Measurements from ENCODE around the gene BRD9.

The BRD9 gene

DNA sequence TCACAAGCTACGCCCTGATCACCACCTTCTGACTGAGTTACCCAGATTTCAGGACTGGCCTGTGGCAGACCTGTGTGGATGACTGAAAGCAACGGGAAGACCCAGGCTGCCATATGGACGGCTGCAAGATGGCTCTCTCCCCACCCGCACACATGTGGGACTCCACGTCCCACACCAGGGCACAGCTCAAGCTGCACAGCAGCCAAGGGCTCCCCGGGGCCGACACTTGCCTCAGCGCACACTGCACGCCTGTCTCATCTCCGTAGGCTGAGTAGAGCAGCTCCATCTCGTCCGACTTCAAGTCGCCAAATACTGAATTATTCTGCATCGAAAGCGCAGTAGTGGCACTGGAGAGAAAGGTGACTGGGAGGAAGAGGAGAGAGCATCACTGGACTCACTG, 14.5 kb downstream of the BRD9 start:
- DNase-seq (ENCODE audit: low read depth), result no peak

DNA sequence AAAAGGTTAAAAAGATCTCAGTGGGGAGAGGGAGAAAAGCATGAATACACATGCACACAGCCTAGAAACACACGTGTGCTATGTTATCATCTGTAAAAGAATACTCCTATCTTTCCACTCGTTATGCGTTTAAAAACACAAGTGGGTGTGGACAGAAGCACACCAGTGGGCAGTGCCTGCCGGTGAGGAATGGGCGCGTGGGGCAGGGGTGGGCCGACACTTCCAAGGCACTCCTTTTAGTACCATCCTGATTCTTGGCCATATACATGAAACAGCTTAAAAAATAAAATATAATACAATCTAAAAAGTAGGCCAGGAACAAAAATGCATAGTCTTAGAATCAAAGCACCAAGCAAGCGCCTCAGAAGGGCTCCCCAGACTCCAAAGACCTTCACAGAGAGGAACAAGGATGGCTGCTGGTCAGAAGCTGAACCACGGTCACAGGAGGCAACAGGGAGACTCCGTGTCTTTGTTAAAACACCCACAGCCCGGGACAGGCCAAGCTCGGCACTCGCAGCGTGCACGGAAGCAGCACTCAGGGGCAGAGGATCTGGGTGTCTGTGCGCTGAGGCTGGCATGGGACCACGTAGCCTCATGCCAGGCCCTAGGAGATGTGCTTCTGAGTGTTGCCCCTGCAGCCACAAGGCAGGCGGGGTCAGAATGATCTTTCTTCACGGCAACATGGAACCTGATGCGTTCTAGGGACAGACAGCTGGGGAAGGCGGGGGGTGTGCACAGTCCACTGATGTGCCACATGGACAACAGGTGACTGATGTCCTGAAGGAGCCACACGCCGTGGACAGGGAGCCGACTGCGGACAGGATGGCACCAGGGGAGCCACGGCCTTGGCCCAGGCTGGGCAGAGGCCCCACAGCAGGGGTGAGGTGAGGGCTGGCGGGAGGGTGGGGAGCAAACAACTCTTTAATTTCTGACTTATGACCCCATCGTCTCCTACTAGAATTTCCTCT, 15.9 kb downstream of the BRD9 start:
- DNase-seq (ENCODE audit: low read depth), result no peak

DNA sequence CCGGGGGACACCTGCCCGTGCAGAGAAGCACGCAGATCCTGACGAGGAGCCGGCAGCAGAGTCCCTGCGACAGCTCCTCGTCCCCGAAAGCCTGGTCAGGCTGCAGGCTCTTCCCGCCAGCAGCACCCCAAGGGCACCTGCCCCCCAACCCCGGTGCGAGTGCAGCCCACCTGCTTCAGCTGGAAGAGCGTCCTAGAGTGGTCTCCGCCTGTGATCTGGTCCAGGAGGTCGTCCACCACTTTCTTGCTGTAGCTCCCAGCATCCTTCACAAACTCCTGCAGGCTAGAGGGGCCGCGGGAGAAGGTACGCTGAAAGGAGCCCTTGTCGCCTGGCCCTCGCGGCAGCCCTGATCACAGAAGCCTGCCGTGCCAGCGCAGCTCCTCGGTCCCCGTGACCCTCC, 16.7 kb downstream of the BRD9 start:
- DNase-seq (ENCODE audit: low read depth), result no peak

DNA sequence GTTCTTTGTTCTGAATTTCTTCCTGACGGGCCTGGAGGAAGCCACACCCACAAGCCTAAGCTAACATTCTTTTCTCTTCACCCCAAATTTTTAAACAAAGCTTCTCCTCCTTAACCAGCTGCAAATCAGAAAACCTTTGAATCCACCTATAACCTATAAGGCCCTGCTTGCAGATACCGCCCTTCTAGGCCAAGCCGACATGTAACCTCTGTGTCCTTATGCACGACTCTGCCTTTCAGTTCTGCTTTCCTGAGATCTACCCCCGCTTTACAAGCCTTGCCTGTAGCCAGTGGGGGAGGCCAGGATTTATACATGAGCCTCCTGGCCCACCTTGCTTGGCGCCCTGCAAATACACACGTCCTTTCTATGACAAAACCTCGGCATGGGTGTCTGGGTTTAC, 19.3 kb downstream of the BRD9 start:
- DNase-seq (ENCODE audit: low read depth), result no peak

DNA sequence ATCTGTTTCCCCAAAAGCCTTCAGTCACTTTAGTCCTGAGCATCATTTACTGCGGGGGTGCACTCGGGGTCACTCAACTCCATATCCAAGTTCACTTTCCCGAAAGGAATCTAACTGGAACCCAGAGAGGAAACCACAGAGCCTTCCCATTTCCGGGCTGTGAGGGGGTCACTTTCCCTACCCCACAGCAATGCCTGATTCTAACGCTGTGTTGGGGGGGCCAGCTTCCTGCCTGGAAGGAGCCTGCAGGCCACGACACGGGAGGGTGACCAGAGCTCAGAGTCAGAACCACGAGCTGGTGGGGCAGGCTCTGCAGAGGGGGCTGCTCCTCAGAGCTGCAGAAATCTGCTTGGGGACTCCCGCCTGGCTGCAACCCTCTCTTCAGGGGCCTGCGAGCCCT, 20.3 kb downstream of the BRD9 start:
- no peak for DNase-seq (ENCODE audit: low read depth)

DNA sequence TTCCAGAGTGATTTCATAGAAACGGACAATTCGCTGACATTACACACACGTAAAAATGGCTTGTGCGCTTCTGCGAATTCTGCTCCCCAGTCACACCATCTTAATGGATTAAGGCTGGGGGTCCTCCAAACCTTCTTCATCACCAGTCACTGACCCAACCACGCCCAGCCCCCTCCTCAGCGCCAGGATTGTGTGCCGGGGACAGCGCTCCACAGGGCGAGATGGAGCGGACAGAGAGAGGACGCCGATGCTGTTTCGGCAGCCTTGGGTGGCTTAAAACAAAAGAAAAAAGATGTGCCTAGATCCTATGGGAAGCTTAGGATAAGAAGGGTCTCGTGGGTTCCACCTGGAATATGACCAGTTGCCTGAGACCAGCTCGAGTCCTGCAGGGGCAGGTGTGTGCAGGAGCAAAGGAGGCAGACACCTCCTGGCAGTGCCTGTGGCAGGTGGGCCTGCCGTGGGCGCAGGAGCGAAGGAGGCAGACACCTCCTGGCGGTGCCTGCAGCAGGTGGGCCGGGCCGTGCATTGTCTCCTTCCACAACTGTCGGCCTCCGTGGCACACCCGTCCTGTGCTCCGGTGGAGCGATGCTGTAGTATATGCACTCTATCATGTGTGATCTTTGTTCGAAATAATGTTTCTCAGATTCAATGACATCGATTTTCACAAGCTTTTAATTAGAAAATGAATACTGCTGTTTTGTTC, 20.9 kb downstream of the BRD9 start:
- no peak for DNase-seq (ENCODE audit: low read depth)

DNA sequence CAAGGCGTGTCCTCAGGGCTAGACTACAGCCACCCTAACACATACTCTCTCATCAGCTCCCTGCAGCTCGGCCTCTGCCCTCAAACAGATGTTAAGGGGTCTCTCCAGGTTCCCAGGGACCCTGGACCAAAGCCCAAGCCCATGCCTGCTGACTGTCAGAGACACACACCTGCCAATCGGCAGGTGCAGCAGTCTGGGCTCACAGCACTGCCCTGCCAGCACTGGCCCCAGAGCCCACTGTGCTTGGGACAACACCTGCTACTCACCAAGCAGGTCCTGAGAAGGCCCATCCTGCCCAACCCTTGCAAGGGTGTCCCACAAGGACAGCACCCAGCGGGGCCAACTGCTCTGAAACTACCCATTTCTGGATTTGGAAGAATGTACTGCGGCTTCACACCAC, 21.6 kb downstream of the BRD9 start:
- no peak for DNase-seq (ENCODE audit: low read depth)

DNA sequence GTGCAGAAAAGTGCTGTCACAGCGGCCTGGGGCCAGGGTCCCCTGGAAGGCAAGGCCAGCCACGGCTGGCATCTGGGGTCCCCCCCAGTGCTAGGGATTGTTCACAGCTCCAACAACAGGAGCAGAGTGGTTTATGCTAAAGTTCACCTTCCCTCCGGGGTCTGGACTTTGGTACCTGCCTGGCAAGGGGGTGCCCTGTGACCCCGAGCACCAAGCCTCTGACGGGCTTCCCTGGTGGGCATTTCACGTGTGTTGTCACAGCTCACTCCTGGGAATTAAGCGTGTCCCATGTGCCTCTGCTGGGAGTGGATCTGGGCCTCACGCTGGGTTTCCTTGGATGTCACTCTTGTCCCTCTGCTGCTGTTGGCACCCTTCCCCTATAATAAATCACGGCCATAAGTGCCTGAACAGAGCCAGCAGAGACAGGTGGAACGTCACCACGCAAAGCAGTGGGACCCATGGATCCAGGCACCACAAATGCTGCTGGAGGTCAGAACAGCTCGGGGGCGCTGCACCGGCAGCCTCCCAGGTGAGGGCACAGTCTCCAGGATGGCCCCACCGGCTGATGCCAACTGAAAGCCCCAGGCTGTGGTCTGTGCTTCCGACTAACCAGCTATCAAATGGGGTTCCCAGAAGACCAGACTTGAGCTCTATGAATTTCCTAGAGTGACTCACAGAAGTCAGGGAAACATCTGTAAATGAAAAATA, 24.0 kb downstream of the BRD9 start:
- DNase-seq (ENCODE audit: low read depth), result no peak

DNA sequence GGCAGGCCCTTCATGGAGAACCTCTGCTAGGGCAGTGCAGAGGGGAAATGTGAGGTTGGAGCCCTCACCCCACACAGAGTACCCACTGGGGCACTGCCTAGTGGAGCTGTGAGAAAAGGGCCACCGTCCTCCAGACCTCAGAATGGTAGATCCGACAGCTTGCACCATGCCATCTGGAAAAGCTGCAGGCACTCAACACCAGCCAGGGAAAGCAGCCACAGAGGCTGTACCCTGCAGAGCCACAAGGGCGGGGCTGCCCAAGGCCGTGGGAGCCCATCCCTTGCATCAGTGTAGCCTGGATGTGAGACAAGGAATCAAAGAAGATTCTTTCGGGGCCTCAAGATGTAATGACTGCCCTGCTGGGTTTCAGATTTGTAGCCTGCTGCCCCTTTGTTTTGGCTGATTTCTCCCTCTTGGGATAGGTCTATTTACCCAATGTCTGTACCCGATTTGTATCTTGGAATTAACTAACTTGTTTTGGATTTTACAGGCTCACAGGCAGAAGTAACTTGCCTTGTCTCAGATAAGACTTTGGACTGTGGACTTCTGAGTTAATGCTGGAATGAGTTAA, 25.2 kb downstream of the BRD9 start:
- DNase-seq (ENCODE audit: low read depth), result no peak

DNA sequence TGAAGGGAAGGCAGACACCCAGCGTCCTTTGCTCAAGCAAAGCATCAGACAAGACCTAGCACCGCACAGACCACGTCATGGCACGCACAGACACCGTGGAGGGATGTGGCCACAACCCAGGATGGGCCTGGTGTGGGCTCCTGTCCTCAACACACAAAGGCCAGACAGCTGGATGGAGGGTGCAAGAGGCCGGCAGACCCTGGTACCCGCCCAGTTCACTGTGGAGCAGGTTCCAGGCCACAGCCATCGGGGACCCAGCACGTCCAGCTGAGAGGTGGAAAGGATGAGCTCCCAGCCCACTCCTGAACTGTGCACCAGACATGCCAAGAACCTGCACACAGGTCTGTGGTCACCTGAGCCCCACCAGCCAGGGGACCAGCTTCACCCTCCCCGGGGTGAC, 26.8 kb downstream of the BRD9 start:
- no peak for DNase-seq (ENCODE audit: low read depth)

DNA sequence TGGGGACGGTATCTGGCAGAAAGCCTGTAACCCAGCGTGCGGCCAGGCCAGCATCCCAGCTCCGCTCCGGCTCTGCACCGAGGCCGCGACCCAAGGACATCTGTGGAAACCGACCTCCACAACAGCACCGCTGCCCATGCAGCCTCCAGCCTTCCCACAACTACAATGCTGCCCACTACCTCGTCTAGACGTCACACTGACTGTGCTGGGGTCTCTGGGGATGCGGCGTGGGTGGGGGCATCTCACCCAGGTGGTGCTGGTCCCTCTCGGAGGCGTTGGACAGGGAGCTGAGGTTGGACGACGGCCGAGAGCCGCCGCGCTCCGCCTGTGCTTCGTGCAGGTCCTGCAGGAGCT, 27.5 kb downstream of the BRD9 start:
- DNase-seq (ENCODE audit: low read depth), result no peak

DNA sequence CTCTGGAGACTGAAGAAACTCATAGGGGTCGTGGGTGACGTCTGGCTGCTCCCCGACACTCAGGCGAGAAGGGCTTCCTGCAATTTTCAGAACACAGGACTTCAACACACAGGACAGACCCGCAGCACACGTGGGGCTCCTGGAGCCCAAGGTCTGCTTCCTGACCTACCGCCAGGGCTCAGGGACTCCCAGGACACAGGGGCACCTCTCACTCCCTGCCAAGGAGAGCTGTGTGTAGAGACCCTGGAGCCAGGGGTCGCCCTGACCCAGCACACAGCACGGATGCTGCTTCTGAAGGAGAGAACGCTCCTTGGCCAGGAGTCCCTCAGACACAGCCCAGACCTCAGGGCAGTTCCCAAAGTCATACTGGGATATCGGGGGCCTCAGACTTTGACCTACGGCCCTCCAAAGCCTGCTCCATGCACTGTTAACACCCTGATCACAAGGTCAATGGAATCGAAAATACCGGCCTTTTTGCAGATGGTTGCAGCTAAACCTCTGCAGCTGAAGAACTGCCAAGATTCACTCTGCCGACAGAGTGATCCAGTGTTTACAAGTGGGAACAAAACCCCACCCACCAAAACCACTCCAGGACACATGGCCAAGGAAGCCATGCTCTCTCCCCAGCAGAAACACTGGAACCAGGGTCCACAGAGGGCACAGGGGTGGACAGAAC, 28.0 kb downstream of the BRD9 start:
- DNase-seq (ENCODE audit: low read depth), result no peak

DNA sequence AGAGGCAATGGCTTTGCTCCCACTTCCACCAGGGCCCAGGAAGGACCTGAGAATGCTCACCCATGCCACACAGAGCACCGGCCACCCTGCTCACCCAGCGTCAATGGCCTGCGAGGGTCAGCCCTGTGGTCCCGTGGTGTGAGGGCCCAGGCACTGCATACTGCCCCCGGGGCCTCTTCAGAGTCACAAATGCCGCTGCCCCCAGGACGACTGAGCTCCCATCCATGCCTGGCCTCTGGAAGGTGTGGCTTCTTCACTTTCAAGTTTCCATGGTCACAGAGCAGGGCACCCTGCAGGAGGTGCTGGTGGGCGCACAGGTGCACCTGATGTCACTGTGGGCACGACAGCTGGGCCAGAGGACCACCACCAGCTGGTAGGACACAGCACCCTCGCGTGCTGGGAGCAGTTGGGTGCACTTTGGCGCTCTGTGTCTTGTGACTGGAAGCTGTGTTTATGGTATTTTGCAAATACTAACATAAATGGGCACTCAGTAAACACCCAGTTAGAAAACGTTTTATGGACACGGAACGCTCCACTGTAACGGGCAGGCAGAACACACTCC, 29.3 kb downstream of the BRD9 start:
- DNase-seq (ENCODE audit: low read depth), result no peak

DNA sequence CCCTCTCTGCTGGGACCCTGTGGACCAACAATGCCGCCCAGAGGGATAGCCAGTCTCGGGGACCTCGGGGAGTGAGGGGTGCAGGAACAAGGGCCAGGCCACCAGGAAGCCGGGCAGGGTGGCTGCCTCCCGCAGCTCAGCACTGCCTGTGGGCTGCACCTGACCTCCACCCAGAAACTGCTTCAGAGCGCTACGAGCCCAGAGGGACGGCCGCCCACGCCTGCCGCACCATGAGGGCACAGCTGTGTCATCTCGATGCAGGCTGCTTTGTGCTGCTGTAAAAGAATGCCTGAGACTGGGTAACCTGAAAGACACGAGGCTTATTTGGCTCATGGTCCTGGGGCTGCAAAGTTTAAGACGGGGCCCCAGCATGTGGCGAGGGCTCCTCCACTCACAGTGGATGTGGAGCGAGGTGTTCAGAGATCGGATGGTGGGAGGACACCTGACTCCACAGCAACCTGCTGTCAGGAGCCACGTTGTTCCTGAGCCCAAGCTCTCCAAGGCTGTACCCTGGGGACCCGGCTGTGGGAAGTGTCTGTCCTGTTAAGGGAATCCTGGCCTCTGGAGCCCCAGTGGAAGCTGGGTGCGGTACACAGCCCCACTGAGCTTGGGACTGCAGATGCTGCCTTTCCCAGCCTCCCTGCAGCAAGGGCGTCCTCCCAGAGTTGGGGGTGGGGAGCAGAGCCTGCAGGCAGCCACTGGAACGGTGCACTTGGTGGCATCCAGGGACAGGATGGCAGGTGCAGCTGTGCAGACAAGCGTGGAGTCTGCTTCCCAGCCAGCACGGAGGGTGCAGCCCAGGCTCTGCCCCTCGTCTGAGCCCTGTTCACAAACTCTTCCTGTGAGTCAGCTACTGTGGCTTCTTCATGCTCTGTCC, 30.0 kb downstream of the BRD9 start:
- DNase-seq (ENCODE audit: low read depth), result no peak

DNA sequence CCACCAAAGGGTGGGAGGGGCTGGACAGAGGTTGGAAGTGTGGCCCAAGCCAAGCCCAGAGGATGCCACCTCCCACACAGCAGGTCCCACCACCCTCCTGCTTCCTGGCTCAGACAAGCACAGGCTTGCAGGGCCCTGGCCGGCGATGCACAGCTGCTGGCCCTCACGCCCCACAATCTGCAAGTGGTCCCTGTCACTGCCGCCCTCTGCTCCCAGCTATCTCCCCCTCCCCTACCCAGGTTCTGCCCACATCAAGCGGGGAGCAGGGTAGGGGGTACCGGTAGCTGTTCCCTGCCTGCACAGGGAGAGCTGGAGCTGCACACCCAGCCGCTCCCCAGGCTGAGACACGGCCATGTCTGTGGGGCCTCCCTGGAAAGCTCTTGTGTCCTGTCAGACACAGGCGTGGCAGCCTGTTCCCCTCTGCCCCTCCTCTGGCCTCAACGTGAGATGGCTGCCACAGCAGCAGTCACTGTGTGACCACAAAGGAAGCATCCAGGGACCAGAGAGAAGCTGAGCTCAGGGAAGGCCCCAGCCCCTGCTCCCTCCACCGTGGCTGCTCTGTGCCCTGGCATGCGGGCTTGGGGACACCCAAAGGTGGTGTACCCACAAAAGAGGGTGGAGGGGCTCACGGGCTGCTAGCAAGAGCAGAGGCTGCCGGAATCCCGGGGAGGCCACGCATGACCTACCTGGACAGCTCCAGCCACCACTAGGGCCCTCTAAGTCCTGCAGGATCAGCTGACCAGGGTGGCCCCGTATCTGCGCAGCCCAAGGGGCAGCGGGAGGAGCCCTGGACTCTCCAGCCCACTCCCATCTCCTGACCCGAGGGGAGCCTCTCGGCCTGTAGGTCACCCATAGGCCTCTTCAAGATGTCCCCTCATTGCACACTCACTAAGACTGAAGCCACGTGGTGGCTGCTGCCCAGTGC, 30.9 kb downstream of the BRD9 start:
- DNase-seq (ENCODE audit: low read depth), result no peak

DNA sequence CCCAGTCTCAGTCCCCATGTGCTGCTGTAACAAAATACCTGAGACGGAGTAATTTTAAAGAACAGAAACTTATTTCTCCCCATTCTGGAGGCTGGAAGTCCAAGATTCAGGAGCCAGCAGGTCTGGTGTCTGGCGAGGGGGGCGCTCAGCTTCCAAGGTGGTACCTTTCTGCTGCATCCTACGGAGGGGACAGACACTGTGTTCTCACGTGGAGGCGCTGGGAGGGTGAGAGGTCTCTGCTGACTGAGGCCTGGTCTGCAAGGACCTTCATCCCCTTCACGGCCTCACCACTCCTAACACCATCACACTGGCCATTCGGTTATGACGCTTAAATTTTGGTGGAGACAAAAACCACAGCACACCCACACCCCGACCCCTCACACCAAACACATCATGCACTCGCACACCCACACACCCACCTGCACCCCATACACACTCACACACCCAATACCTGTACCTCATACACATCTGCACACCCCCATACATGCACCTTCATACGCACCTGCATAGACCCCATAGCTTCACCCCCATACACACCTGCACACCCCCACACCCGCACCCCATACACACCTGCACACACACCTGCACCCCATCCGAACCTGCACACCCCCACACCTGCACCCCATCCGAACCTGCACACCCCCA, 32.0 kb downstream of the BRD9 start:
- DNase-seq (ENCODE audit: low read depth), result no peak

DNA sequence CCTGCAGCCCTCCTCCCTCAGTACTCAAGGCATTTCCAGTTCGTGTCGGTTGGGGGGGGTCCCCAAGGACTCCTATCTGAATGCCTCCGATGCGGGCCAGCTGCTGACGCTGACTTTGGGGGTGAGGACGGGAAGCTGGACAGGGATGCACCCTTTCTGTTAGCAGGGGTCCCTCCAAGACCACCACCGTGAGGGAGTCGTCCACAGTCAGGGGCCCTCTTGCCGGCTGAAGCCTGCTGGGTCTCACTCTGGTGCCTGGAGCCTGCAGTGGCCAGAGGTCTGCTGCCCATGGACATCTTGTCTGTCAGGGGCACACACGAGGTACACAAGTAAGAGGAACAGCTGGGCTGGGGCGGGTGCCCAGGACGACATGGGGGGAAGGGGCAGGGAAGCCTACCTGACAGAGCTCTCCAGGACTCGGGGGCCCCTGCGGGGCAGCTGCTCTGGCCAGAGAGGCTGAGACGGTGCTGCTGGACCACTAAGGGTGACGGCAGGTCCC, 32.8 kb downstream of the BRD9 start:
- DNase-seq (ENCODE audit: low read depth), result no peak

DNA sequence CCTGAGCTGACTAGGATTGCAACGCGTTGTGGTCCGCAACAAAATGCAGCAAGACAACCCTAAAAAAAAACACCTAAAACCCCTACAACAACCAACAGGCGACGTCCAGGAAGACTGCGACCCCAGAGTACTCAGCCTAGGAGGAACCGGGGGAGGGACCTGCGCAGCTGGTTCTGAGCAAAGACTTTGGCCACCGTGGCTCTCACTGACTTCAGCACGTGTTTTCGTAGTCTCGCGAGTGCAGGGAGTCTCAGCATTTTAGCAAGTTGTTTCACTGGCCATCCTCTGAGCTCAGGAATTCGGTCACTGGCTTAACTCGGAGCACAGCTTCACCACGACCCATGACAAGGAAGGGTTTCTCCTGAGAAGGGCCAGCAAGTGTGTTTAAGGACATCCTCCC, 33.2 kb downstream of the BRD9 start:
- DNase-seq (ENCODE audit: low read depth), result no peak

DNA sequence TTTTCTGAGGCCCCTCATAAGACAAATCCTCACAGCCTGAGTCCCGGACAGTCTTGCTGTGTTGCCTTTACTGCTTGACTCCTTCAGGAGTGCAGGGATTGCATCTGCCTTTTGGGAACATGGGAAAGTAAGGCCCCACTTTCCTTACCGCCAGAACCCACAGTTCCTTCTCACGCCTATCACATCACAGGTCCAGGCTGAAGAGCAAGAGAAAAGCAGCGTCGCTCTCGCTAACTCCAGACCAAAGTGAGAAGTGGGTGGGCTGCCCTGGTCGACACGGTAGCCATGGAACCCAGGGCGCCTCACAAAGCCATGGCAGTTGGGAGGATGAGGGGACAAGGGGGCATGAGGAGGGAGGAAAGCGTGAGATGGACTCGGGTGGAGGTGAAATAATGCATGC, 33.9 kb downstream of the BRD9 start:
- DNase-seq (ENCODE audit: low read depth), result no peak

Data from activated gamma-delta T cell treated with anti-CD3 and anti-CD28 coated beads, Interleukin-2, amount 50 U/mL, for 16 hours (primary cell).